MM.1S (cell line): ENCODE results near the gene CBX8.

Experiments
- CTCF ChIP-seq: fragments of 300-600 bp; sonication (generic); IDR thresholded peaks from 2 replicates; pipeline ENCODE4 v1.5.1; 2016; ENCODE audit warnings: antibody characterized with exemption, low read length, mixed read lengths
- EZH2 ChIP-seq: fragments of 300-600 bp; sonication (generic); optimal IDR thresholded peaks from 2 replicates; pipeline ENCODE3; 2017; ENCODE audit warnings: low read depth, mild to moderate bottlenecking, antibody characterized with exemption, low read length, mixed read lengths
- EZH2phosphoT487 ChIP-seq: fragments of 300-600 bp; sonication (generic); IDR thresholded peaks from 2 replicates; pipeline ENCODE4 v1.6.1; 2018; ENCODE audit warnings: antibody characterized with exemption, low read length

GRCh38 chr17:79842656-79843473, 46.0 kb upstream of the CBX8 start:
- TF ChIP-seq CTCF (no peak), EZH2 (no peak), EZH2phosphoT487 (no peak; the same call in 1 of the 2 replicates)
